GM11168 (cell line): ENCODE results near the gene WT1.

Experiments
- in situ Hi-C: fragments of 300-500 bp; cut with MboI; formaldehyde crosslinking; loops from one replicate; pipeline ENCODE4 v1.12.0; 2022; ENCODE audit warnings: low sequenced_read_pairs; ENCODE audit not compliant: unreplicated experiment

The WT1 gene

GRCh38 chr11:32426819-32427615 lies 8.3 kb downstream of the WT1 start:
- in situ Hi-C loops, result no loop called here

GRCh38 chr11:32426192-32426591 lies 9.1 kb downstream of the WT1 start:
- in situ Hi-C loops, result no loop called here

- in situ Hi-C loops, result no loop called here
These were observed 9.6 kb downstream of the WT1 start for GRCh38 chr11:32425761-32426160.

GRCh38 chr11:32422545-32422944 lies 12.8 kb downstream of the WT1 start:
- in situ Hi-C loops, result no loop called here

GRCh38 chr11:32421992-32422391 lies 13.3 kb downstream of the WT1 start:
- in situ Hi-C loops, result no loop called here

GRCh38 chr11:32420937-32421901 lies 14.1 kb downstream of the WT1 start:
- in situ Hi-C loops, result no loop called here

GRCh38 chr11:32420139-32420538 lies 15.2 kb downstream of the WT1 start:
- in situ Hi-C loops, result no loop called here

GRCh38 chr11:32418836-32419235 lies 16.5 kb downstream of the WT1 start:
- in situ Hi-C loops, result no loop called here

GRCh38 chr11:32417806-32418205 lies 17.5 kb downstream of the WT1 start:
- in situ Hi-C loops, result no loop called here

- in situ Hi-C loops, result no loop called here
These were observed 19.0 kb downstream of the WT1 start for GRCh38 chr11:32416301-32416700.

- in situ Hi-C loops, result no loop called here
These were observed 20.4 kb downstream of the WT1 start for GRCh38 chr11:32414925-32415324.

GRCh38 chr11:32411942-32412615 lies 23.3 kb downstream of the WT1 start:
- in situ Hi-C loops, result no loop called here

- in situ Hi-C loops, result no loop called here
These were observed 29.7 kb downstream of the WT1 start for GRCh38 chr11:32405592-32405991.

GRCh38 chr11:32402836-32403235 lies 32.5 kb downstream of the WT1 start:
- in situ Hi-C loops, result no loop called here

GRCh38 chr11:32400670-32401369 lies 34.5 kb downstream of the WT1 start:
- in situ Hi-C loops, result no loop called here

- in situ Hi-C loops, result no loop called here
These were observed 35.1 kb downstream of the WT1 start for GRCh38 chr11:32400196-32400595.

GRCh38 chr11:32396991-32397390 lies 38.3 kb downstream of the WT1 start:
- in situ Hi-C loops, result no loop called here

GRCh38 chr11:32396331-32396730 lies 39.0 kb downstream of the WT1 start:
- in situ Hi-C loops, result no loop called here

GRCh38 chr11:32395127-32395526 lies 40.2 kb downstream of the WT1 start:
- in situ Hi-C loops, result no loop called here

GRCh38 chr11:32392840-32393239 lies 42.5 kb downstream of the WT1 start:
- in situ Hi-C loops, result no loop called here
